HepG2 (cell line): ENCODE data around the gene EGFR. TPM values are rescaled to one million over a fixed set of nuclear protein-coding genes. Genes with fewer than 3 reads are reported as not detected.

Experiments used
- ATAC-seq: fragments of 200-7000 bp; cut with Tn5 transposase; 3 replicates; pipeline ENCODE4 v1.9.1; 2020; ENCODE audit warnings: mild to moderate bottlenecking, moderate library complexity
- BruUV-seq: library from RNA; stranded (reverse); fragments of 400-500 nt; replicated peaks from 2 replicates; lab custom pipeline; 2021; lab: Mats Ljungman, UMichigan
- CTCF ChIA-PET: fragments of 300-600 bp; formaldehyde crosslinking; extraction: SDS; loops from one replicate; lab custom pipeline; 2021; ENCODE audit warnings: low total read pairs, inconsistent platforms, low intra/inter-chr PET ratio; lab: Yijun Ruan, JAX
- POLR2A ChIA-PET: fragments of 350-600 bp; sonication (Branson Sonifier 250); formaldehyde crosslinking; loops from one replicate; lab custom pipeline; 2020; ENCODE audit warnings: antibody characterized with exemption, inconsistent platforms; lab: Yijun Ruan, JAX
- DNase-seq: peaks from one replicate; pipeline ENCODE4 v3.0.0-alpha.2; 2015; ENCODE audit warnings: low spot score
- FAIRE-seq: peaks from 3 replicates; lab custom pipeline; 2011; peaks lifted over from hg19 to GRCh38; lab: Jason Lieb, UNC
- H2AFZ ChIP-seq: one replicate; pipeline ENCODE4 v1.6.1; 2011; ENCODE audit warnings: low read length, inconsistent platforms
- H3K27ac ChIP-seq: fragments of 300-600 bp; 3 replicates; pipeline ENCODE4 v1.8.0; 2011; ENCODE audit warnings: mixed run types, mild to moderate bottlenecking, mixed read lengths, low read length, inconsistent platforms; ENCODE audit not compliant: insufficient read depth; ENCODE audit errors: extremely low read length
- H3K27me3 ChIP-seq, 2 experiments: fragments of 200-600 bp in 1 of 2; 2 replicates in 1 of 2; 3 replicates in 1 of 2; pipeline versions ENCODE4 v1.6.0 to v1.8.0; 2011; ENCODE audit warnings: low read length in 2 of 2, mild to moderate bottlenecking in 2 of 2, moderate library complexity in 2 of 2, inconsistent platforms in 1 of 2; ENCODE audit not compliant: insufficient read depth in 2 of 2, control insufficient read depth in 1 of 2
- H3K36me3 ChIP-seq, 2 experiments: fragments of 200-600 bp in 1 of 2; replicated peaks in 1 of 2; 2 replicates in 1 of 2; 3 replicates in 1 of 2; pipeline versions ENCODE4 v1.5.1 to v1.8.0; 2011; ENCODE audit warnings: low read length in 2 of 2, inconsistent platforms in 1 of 2; ENCODE audit not compliant: insufficient read depth in 2 of 2, control insufficient read depth in 1 of 2
- H3K4me1 ChIP-seq: 2 replicates; pipeline ENCODE4 v1.5.1; 2012; ENCODE audit warnings: low read length, inconsistent platforms; ENCODE audit not compliant: insufficient read depth
- H3K4me2 ChIP-seq: 2 replicates; pipeline ENCODE4 v1.6.0; 2011; ENCODE audit warnings: low read depth, low read length, inconsistent platforms
- H3K4me3 ChIP-seq, 3 experiments: fragments of 200-600 bp in 1 of 3; sonication (generic), shearing (Covaris generic) in 1 of 3; replicated peaks in 1 of 3; 2 replicates each; pipeline ENCODE4 v1.5.1; 2011 to 2016; ENCODE audit warnings: low read length in 3 of 3, inconsistent platforms in 2 of 3, low read depth in 2 of 3, mild to moderate bottlenecking in 2 of 3, control low read depth in 1 of 3, mixed read lengths in 1 of 3; ENCODE audit not compliant: insufficient read depth in 1 of 3
- H3K79me2 ChIP-seq: one replicate; pipeline ENCODE4 v1.6.1; 2011; ENCODE audit warnings: low read length, inconsistent platforms; ENCODE audit not compliant: insufficient read depth
- H3K9ac ChIP-seq: 2 replicates; pipeline ENCODE4 v1.6.0; 2011; ENCODE audit warnings: mild to moderate bottlenecking, low read depth, low read length, inconsistent platforms; ENCODE audit not compliant: insufficient read depth
- H3K9me3 ChIP-seq: 2 replicates; pipeline ENCODE4 v1.5.1; 2012; ENCODE audit warnings: mild to moderate bottlenecking, low read length
- H4K20me1 ChIP-seq: 2 replicates; pipeline ENCODE4 v1.6.0; 2011; ENCODE audit warnings: inconsistent platforms, mild to moderate bottlenecking, low read length, moderate library complexity; ENCODE audit not compliant: insufficient read depth
- CEBPB ChIP-seq: IDR thresholded peaks from 2 replicates; pipeline ENCODE4 v1.6.1; 2011; ENCODE audit warnings: low read depth, low read length, improper control_type of control experiment, borderline replicate concordance
- GATAD1 ChIP-seq: IDR thresholded peaks from 2 replicates; pipeline ENCODE4 v1.6.1; 2016; ENCODE audit warnings: missing genetic modification reagents, missing compliant biosample characterization
- GPN1 ChIP-seq: sonication (generic); formaldehyde crosslinking; IDR thresholded peaks from 2 replicates; pipeline ENCODE4 v1.5.1; 2020; ENCODE audit warnings: missing genetic modification reagents, borderline replicate concordance
- MED8 ChIP-seq: sonication (generic); formaldehyde crosslinking; IDR thresholded peaks from 2 replicates; pipeline ENCODE4 v1.8.1; 2023; ENCODE audit warnings: mild to moderate bottlenecking, missing genetic modification reagents; ENCODE audit not compliant: insufficient replicate concordance
- MEIS2 ChIP-seq: sonication (generic); formaldehyde crosslinking; IDR thresholded peaks from 2 replicates; pipeline ENCODE4 v1.9.0; 2021; ENCODE audit warnings: mild to moderate bottlenecking, missing genetic modification reagents
- MTERF4 ChIP-seq: sonication (generic); formaldehyde crosslinking; IDR thresholded peaks from 2 replicates; pipeline ENCODE4 v1.8.0; 2023; ENCODE audit warnings: mild to moderate bottlenecking, missing genetic modification reagents
- PAWR ChIP-seq: sonication (generic); formaldehyde crosslinking; IDR thresholded peaks from 2 replicates; pipeline ENCODE4 v1.4.0; 2020; ENCODE audit warnings: missing genetic modification reagents, mild to moderate bottlenecking, borderline replicate concordance
- PHF20 ChIP-seq: sonication (generic); formaldehyde crosslinking; IDR thresholded peaks from 2 replicates; pipeline ENCODE4 v1.5.0; 2020; ENCODE audit warnings: mild to moderate bottlenecking, missing genetic modification reagents
- SIX1 ChIP-seq: sonication (generic); formaldehyde crosslinking; IDR thresholded peaks from 2 replicates; pipeline ENCODE4 v1.4.0; 2020; ENCODE audit warnings: missing genetic modification reagents, borderline replicate concordance
- SP5 ChIP-seq: IDR thresholded peaks from 2 replicates; pipeline ENCODE4 v1.6.1; 2016; ENCODE audit warnings: low read depth, borderline replicate concordance
- SRSF9 ChIP-seq: fragments of 200-400 bp; formaldehyde crosslinking; IDR thresholded peaks from 2 replicates; pipeline ENCODE4 v1.6.1; 2018; ENCODE audit warnings: borderline replicate concordance, mild to moderate bottlenecking, low read depth, low read length; ENCODE audit not compliant: insufficient read depth, poor library complexity, severe bottlenecking
- TCF7L2 ChIP-seq: IDR thresholded peaks from 2 replicates; pipeline ENCODE4 v1.6.1; 2011; ENCODE audit warnings: mild to moderate bottlenecking, low read depth, low read length, moderate library complexity
- ZC3H13 ChIP-seq: sonication (generic); formaldehyde crosslinking; IDR thresholded peaks from 2 replicates; pipeline ENCODE4 v1.8.1; 2023; ENCODE audit warnings: mild to moderate bottlenecking, missing genetic modification reagents, moderate library complexity
- ZNF17 ChIP-seq: sonication (generic); formaldehyde crosslinking; IDR thresholded peaks from 2 replicates; pipeline ENCODE4 v1.5.0; 2020; ENCODE audit warnings: mild to moderate bottlenecking, missing genetic modification reagents
- ZNF180 ChIP-seq: sonication (generic); formaldehyde crosslinking; IDR thresholded peaks from 2 replicates; pipeline ENCODE4 v1.4.0; 2020; ENCODE audit warnings: low read depth, missing genetic modification reagents, borderline replicate concordance
- ZNF431 ChIP-seq: sonication (generic); formaldehyde crosslinking; IDR thresholded peaks from 2 replicates; pipeline ENCODE4 v1.9.0; 2022; ENCODE audit warnings: missing genetic modification reagents, low read depth, mild to moderate bottlenecking, borderline replicate concordance
- ZNF530 ChIP-seq: sonication (generic); formaldehyde crosslinking; IDR thresholded peaks from 2 replicates; pipeline ENCODE4 v1.5.0; 2020; ENCODE audit warnings: low read depth, mild to moderate bottlenecking, missing genetic modification reagents
- WGBS: methylation state at CpG from one replicate; pipeline ENCODE4 v1.1.6; 2017; ENCODE audit warnings: low lambda C conversion rate; 5-methylcytosine and 5-hydroxymethylcytosine counted together
- in situ Hi-C: cut with HindIII; loops from 2 replicates; pipeline ENCODE4 v1.10.0; 2017; ENCODE audit warnings: low pct_unique_long_range_greater_than_20kb; ENCODE audit not compliant: extremely low pct_ligation_motif_present
- intact Hi-C: fragments of 100-400 bp; cut with micrococcal nuclease; formaldehyde crosslinking; loops from one replicate; pipeline ENCODE4 v1.10.0; 2022; ENCODE audit not compliant: unreplicated experiment
- polyA plus RNA-seq, 8 experiments: library from polyadenylated mRNA; depleted of rRNA in 3 of 8; stranded (reverse) in 7 of 8; unstranded in 1 of 8; fragments of >200 nt; fragmentation: Illumina TruSeq in 4 of 8; extraction: Trizol in 4 of 8; gene quantifications; 2 replicates each; pipeline versions ENCODE4 v1.2.1 to v1.2.3, GENCODE V29; 2011 to 2016; ENCODE audit warnings: low read depth in 4 of 8, missing spikeins in 1 of 8, mixed read lengths in 1 of 8; ENCODE audit not compliant: insufficient read depth in 1 of 8
- total RNA-seq, 5 experiments: library from RNA; depleted of rRNA; stranded (reverse); fragments of >200 nt; fragmentation: Illumina TruSeq; extraction: Trizol; gene quantifications; 2 replicates each; pipeline ENCODE4 v1.2.3, GENCODE V29; 2016; ENCODE audit warnings: low read depth in 1 of 5

Gene EGFR
- total and polyA plus RNA-seq, 2 of the 13 experiments (the other 11 are each of a cell fraction or from before 2014, with no cell fraction given): 7.0 to 10.0 TPM

GRCh38 chr7:55060636-55061022, 41.8 kb downstream of the EGFR start (continued):
- TF ChIP-seq ZNF180 (CRISPR knock-in tag) (no peak), ZNF17 (no peak)

- ATAC-seq (no peak), DNase-seq (no peak), FAIRE-seq (no peak)
- Histone ChIP-seq H3K4me3 (no peak overlapping the region), H3K79me2 (no peaks in the 10 kb centered on the region), H3K36me3 (no peaks in the 10 kb centered on the region), H3K9me3 (no peaks in the 10 kb centered on the region), H3K4me1 (peaks cover 34% of the 10 kb centered on the region), H3K9ac (no peak overlapping the region)
- intact Hi-C loops: no loop called here
- 85% methylated on average over 7 of the region's 10 CpGs for WGBS
- BruUV-seq: no TSS peak
- CTCF ChIA-PET: no interaction called here
- TF ChIP-seq CEBPB (peak; percentile 51; the same call in 1 of the 2 replicates), SIX1 (CRISPR knock-in tag) (no peak)
- TF ChIP-seq, all 625 proteins: peak for 1
- Histone ChIP-seq H3K27ac (no peak overlapping the region), H2AFZ (no peak overlapping the region), H3K4me2 (no peak overlapping the region), H3K27me3 (no peaks in the 10 kb centered on the region), H4K20me1 (no peaks in the 10 kb centered on the region)
- in situ Hi-C loops: no loop called here
- POLR2A ChIA-PET: no interaction called here
Measured at GRCh38 chr7:55061726-55062499, 43.1 kb downstream of the EGFR start.

- H3K79me2 ChIP-seq: peaks cover 2% of the 10 kb centered on the region
- H4K20me1 ChIP-seq: no peaks in the 10 kb centered on the region
- ChIA-PET CTCF (no interaction called here), POLR2A (no interaction called here)
- H3K4me2 ChIP-seq: no peak overlapping the region
- 90% methylated on average over 7 of the region's 7 CpGs for WGBS
- no peak overlapping the region for H3K4me3 ChIP-seq
- intact Hi-C loops: no loop called here
- FAIRE-seq (no peak), ATAC-seq (no peak), DNase-seq (no peak)
- H3K4me1 ChIP-seq: peaks cover 40% of the 10 kb centered on the region
- in situ Hi-C loops: no loop called here
- no peaks in the 10 kb centered on the region for H3K27me3 ChIP-seq
- no TSS peak for BruUV-seq
- H3K36me3 ChIP-seq: no peaks in the 10 kb centered on the region
- H3K9ac ChIP-seq: no peak overlapping the region
- H2AFZ ChIP-seq: no peak overlapping the region
- H3K9me3 ChIP-seq: no peaks in the 10 kb centered on the region
- H3K27ac ChIP-seq: no peak overlapping the region
- no peak for TF ChIP-seq GATAD1 (CRISPR knock-in tag)
- no peak for TF ChIP-seq MEIS2
- no peak for TF ChIP-seq MTERF4
- TF ChIP-seq ZC3H13 (CRISPR knock-in tag): no peak
- TF ChIP-seq GPN1: no peak
- no peak for TF ChIP-seq PAWR (CRISPR knock-in tag)
- no peak for TF ChIP-seq TCF7L2
- no peak for TF ChIP-seq SP5 (CRISPR knock-in tag)
- no peak for TF ChIP-seq PHF20 (CRISPR knock-in tag)
- TF ChIP-seq ZNF431 (CRISPR knock-in tag): no peak
- no peak for TF ChIP-seq ZNF530 (CRISPR knock-in tag)
- TF ChIP-seq SRSF9: no peak
- no peak for TF ChIP-seq MED8 (CRISPR knock-in tag)
Measured at GRCh38 chr7:55063061-55063460, 44.2 kb downstream of the EGFR start.
